Right cardiac atrium (tissue), 5 donors: ENCODE results near the gene KCNAB1. TPM values are rescaled to one million over a fixed set of nuclear protein-coding genes. Genes with fewer than 3 reads are reported as not detected.

Experiments used
- ATAC-seq, 2 donors: fragments of 200-7000 bp; cut with Tn5 transposase; one replicate each; pipeline versions ENCODE4 v1.8.0 to v1.9.1; 2020; ENCODE audit warnings: moderate library complexity in 2 of 2, mild to moderate bottlenecking in 1 of 2
- DNase-seq, 3 donors: peaks; one replicate each; pipeline ENCODE4 v3.0.0-alpha.2; 2020
- H3K27ac ChIP-seq: one replicate; pipeline ENCODE4 v1.5.1; 2013; ENCODE audit warnings: mild to moderate bottlenecking, low read length, control low read depth, moderate library complexity
- H3K27me3 ChIP-seq: one replicate; pipeline ENCODE4 v1.6.1; 2013; ENCODE audit not compliant: control insufficient read depth, insufficient read depth
- H3K4me1 ChIP-seq: one replicate; pipeline ENCODE4 v1.6.1; 2013; ENCODE audit warnings: low read length; ENCODE audit not compliant: control insufficient read depth, insufficient read depth
- H3K4me3 ChIP-seq: one replicate; pipeline ENCODE4 v1.5.1; 2013; ENCODE audit warnings: low read length, control low read depth
- H3K9me3 ChIP-seq: one replicate; pipeline ENCODE4 v1.6.1; 2013; ENCODE audit warnings: low read length; ENCODE audit not compliant: control insufficient read depth
- WGBS: extraction: QIAGEN DNeasy Blood & Tissue Kit; methylation state at CpG from one replicate; pipeline ENCODE4 v1.1.7; 2013; 5-methylcytosine and 5-hydroxymethylcytosine counted together
- intact Hi-C, 4 donors: fragments of 100-400 bp; cut with DNase I; formaldehyde crosslinking; loops; one replicate each; pipeline versions ENCODE4 v1.11.0 to v1.14.0; 2022 to 2023
- polyA plus RNA-seq: library from polyadenylated mRNA; stranded (reverse); fragments of 200-250 nt; gene quantifications from one replicate; pipeline ENCODE4 v1.2.3, GENCODE V29; 2013
- total RNA-seq, 4 donors: library from RNA; stranded (reverse); fragmentation: NEBNext Ultra II Directional; extraction: Animal tissue kit (Norgen Biotek cat#: 25700); gene quantifications; one replicate each; pipeline ENCODE4 v1.2.1, GENCODE V29; 2021
- donor health status: healthy with polysubstance abuse.
- donor health status: DM: no; HTN: yes; CAD: no.
- donor health status: DM: no; HTN: no; CAD: no.
- donor health status: DM: no; HTN: yes; CAD: no; lungs with severe emphysema.
- donor health status: DM: yes; HTN: yes; CAD: no.

Gene KCNAB1
- total and polyA plus RNA-seq, 5 donors, result 1.1 to 3.7 (median 2.0) TPM

DNA sequence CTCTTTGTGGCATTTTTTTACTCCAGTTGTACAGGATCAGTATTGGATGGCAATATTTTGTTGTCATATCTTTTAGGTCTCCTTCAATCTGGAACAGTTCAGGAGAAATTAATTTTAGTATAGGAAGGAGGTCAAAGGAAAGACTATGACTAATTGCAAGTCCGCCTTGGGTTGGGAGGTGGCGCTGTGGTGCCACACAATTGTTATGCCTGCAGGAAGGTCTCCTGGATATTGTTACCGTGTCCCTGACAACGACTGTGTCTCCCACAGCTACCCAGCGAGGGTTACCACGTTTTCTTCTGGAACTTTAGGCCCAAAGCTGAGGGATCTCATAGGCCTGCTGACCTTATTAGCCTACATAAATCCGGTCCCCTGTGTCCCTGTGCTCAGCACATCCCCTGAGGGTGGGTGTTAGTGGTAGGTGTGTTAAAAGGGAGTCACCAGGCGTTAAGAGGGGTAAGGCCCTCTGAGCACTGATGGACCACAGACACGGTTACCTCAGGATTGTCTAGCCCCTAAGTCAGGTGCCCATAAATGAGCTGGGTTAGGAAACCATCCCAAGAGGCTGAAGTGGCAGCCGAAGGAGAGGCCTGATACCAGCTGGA, 31.5 kb downstream of the KCNAB1 start:
- Histone ChIP-seq H3K27me3 (no peaks in the 10 kb centered on the region), H3K4me3 (no peak overlapping the region), H3K9me3 (no peaks in the 10 kb centered on the region), H3K27ac (no peak overlapping the region), H3K4me1 (no peaks in the 10 kb centered on the region)
- intact Hi-C loops, result loop anchor here (5.0 kb wide), 3 partner anchors 230 to 360 kb away; no protein-coding TSS in a partner anchor
- 39% methylated on average over 10 of the region's 10 CpGs for WGBS
- ATAC-seq (peak; percentile 65 to 71), DNase-seq (peak; percentile 61 to 86 (median 82))

DNA sequence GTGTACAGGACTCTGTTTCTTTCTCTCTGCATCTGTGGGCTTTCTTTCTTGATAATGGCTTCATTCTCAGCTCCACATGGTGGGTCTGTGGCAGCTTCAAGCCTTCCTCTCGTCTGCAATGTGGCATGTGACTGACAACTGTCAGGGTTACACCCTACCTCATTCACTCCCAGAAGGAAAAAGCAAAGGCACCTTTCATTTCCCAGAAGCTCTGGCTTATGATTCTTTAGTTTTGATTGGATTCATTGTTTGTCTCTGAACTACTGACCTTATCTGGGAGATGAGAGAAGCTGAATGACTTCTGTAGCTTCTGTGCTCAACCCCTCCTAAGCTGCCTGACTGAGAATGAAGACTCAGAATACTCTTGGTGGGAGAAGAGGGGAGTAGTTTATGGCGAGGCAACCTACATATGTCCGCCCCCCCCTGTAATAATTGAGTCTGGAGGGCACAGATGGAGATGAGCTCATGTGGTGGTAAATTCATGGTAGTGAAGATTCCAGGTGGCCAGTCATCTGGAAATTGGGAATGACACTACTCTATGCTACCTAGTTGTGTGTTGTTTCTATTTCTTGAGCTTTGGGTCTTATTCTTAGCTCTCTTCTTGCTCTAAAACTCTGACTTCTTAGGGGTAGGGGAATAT, 38.4 kb downstream of the KCNAB1 start:
- Histone ChIP-seq H3K4me3 (no peak overlapping the region), H3K4me1 (no peaks in the 10 kb centered on the region), H3K27me3 (no peaks in the 10 kb centered on the region), H3K27ac (no peak overlapping the region), H3K9me3 (no peaks in the 10 kb centered on the region)
- DNase-seq (no peak), ATAC-seq (no peak)
- intact Hi-C loops, result no loop called here
- WGBS, result 81% methylated on average over 3 of the region's 3 CpGs

DNA sequence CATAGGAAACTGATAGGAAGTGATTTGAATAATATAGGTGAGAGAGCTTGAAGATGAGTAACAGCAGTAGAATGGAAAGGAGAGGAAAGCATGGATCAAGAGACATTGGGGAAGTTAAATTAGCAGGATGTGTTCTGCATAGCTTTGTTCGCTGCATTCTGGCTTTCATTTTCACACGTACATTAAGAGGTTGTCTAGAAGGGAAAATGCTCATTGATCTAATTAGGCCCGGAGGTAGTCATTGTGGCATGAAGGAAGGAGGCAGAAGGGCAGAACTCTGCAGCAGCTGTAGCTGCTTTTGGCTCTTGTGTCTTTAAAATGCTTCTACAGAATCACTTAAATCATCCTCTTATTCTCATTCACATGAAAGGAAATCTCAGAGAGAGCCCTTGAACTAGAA, 40.3 kb downstream of the KCNAB1 start:
- H3K4me3 ChIP-seq, result no peak overlapping the region
- no peaks in the 10 kb centered on the region for H3K4me1 ChIP-seq
- intact Hi-C loops, result no loop called here
- no peak overlapping the region for H3K27ac ChIP-seq
- DNase-seq (no peak), ATAC-seq (no peak)
- H3K9me3 ChIP-seq, result no peaks in the 10 kb centered on the region
- 52% methylated on average over 3 of the region's 3 CpGs for WGBS
- H3K27me3 ChIP-seq, result no peaks in the 10 kb centered on the region

DNA sequence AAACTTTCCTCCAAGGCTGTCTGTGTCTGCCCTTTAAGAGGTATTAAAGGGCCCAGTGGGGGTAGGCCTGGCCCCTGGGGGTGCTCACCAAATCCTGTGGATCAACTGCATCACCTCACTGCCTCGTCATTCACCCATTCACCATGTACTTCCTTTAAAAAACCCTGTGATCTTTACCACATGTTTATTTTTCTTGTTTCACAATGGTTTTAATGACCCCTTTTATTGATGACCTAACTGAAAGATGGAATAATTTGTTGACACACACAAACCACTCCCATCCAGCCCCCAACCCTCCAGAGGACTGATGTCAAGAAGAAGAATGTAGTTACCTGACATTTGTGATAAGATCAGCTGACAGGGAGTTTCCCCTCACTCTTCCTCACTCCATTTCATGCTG, 40.8 kb downstream of the KCNAB1 start:
- no peak for ATAC-seq
- Histone ChIP-seq H3K4me3 (no peak overlapping the region), H3K4me1 (no peaks in the 10 kb centered on the region), H3K9me3 (no peaks in the 10 kb centered on the region), H3K27ac (no peak overlapping the region), H3K27me3 (no peaks in the 10 kb centered on the region)
- no peak for DNase-seq
- 65% methylated on average over 1 of the region's 1 CpG for WGBS
- intact Hi-C loops, result no loop called here

DNA sequence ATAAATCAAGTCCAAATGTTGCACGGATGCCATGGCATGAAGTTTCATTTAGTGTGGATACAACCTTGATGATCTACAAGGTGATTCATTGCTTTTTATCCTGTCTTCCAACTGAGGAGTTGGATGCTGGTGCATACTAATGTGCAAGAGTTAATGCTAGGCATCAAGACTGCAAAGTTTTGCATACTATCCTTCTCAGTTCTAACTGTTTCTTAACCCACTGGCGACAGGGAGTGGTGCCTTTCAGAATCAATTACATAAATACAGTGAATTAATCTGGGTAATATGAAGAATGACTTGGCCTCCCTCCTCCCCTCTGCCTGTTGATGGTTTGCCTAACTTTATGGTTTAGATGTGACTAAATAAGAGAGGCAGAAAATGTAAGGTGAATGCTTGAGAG, 43.5 kb downstream of the KCNAB1 start:
- no peak for DNase-seq
- Histone ChIP-seq H3K27ac (no peak overlapping the region), H3K9me3 (no peaks in the 10 kb centered on the region), H3K27me3 (no peaks in the 10 kb centered on the region), H3K4me3 (no peak overlapping the region), H3K4me1 (no peaks in the 10 kb centered on the region)
- ATAC-seq, result no peak
- intact Hi-C loops, result no loop called here
- 86% methylated on average over 2 of the region's 2 CpGs for WGBS

DNA sequence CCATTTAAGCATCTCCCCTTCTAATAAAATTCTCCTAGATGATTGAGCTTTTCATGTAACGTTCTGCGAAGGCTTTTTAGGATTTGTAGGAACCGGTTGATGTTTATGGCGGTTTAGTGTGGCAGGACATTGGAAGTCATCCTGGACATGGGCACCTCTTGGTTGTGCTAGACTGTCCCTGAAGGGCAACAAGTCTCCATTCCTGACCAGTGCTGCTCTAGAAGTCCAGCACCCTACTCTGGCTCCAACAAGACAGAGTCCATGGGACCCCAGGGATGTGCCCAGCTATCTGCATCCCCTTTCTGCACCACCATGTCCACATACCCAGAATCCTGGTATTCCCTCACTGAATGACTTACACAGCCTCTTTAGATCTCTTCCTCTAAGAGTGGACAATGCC, 46.4 kb downstream of the KCNAB1 start:
- ATAC-seq (no peak), DNase-seq (no peak)
- no peak overlapping the region for H3K27ac ChIP-seq
- H3K27me3 ChIP-seq, result no peaks in the 10 kb centered on the region
- intact Hi-C loops, result no loop called here
- 87% methylated on average over 4 of the region's 4 CpGs for WGBS
- H3K4me1 ChIP-seq, result no peaks in the 10 kb centered on the region
- no peak overlapping the region for H3K4me3 ChIP-seq
- no peaks in the 10 kb centered on the region for H3K9me3 ChIP-seq

DNA sequence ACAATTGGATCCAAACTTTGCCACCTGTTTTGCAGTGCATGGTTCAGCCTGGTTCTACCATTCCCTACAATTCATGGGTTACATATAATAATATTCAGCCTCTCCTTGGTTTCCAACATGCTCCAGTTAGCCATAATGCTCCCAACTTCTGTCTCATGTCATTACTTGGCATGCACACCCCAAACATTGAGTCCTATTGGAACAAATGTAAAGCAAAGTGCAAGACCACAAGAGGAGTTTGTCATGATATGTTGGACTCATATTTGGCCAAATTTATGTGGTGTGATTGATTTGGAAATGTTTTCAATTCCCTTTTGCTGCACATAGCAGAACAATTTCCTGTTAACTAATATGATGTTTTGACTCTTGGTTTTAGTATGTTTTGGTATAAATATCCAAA, 50.2 kb downstream of the KCNAB1 start:
- ATAC-seq (no peak), DNase-seq (no peak)
- H3K9me3 ChIP-seq, result no peaks in the 10 kb centered on the region
- intact Hi-C loops, result no loop called here
- H3K4me1 ChIP-seq, result no peaks in the 10 kb centered on the region
- H3K27me3 ChIP-seq, result no peaks in the 10 kb centered on the region
- no peak overlapping the region for H3K4me3 ChIP-seq
- no peak overlapping the region for H3K27ac ChIP-seq

DNA sequence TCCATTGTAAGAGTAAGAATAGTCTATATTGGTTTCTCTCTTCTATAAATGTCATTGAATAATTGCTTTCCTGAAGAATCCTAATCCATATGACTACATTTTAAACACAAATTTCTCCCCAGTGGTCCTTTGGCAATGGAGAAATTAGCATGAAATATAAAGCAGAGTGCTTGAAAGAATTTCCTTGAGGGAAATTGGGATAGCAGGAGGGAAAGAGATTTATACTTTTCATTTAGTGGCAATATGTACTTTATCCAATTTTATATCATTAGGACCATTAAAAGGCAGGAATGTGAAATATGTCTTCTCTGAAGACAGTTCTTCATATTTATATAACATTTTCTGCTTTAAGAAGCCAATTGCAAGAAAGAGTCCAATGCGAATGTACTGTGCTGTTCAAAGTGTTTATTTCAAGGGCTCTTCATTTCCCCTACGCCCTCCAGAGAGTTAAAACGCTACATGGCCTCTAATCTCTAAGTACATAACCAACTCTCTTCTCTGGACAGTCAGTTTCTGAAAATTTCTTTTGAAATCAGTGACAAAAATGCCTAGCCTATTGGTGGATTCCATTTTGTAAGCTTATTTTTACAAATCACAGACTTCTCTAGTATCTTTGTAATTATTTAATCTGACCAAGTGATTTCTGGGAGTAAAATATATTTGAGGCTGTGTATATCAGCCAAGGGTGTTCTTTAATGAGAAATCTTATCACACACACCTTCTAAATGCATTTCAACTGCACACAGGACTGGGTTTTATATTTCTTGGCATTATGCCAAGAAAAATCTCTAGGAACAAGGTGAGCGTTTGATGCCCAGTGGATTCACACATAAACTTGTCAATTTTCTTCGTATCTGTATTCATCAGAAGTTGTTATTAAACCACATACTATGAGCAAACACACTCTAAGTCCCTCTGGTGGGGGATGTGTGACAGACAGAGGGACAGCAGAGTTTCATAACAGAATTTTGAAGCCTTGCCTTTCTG, 51.2 kb downstream of the KCNAB1 start:
- H3K27ac ChIP-seq, result no peak overlapping the region
- ATAC-seq (no peak), DNase-seq (no peak)
- no peaks in the 10 kb centered on the region for H3K9me3 ChIP-seq
- intact Hi-C loops, result no loop called here
- no peaks in the 10 kb centered on the region for H3K27me3 ChIP-seq
- WGBS, result 79% methylated on average over 5 of the region's 5 CpGs
- H3K4me3 ChIP-seq, result no peak overlapping the region
- no peaks in the 10 kb centered on the region for H3K4me1 ChIP-seq

DNA sequence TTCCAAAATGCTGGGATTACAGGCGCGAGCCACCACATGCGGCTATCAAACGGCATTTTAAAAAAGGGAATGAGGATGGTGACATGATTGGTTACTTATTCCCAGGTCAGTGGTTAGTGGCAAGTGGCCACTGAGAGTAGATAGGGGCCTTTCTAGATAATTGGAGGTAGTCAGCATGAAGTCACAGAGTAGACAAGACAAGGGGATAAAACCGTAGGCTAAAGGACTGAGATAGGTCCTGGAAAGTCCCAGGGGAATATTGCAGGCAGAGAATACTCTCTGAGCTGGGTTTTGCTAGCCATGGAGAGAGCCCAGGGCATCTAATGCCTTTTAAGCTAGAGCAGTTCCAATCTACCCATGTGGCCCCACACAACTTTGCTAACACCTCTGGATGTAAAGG, 52.2 kb downstream of the KCNAB1 start:
- intact Hi-C loops, result no loop called here
- H3K27me3 ChIP-seq, result no peaks in the 10 kb centered on the region
- no peak for ATAC-seq
- H3K9me3 ChIP-seq, result no peaks in the 10 kb centered on the region
- H3K4me3 ChIP-seq, result no peak overlapping the region
- no peak overlapping the region for H3K27ac ChIP-seq
- WGBS, result 91% methylated on average over 5 of the region's 5 CpGs
- H3K4me1 ChIP-seq, result no peaks in the 10 kb centered on the region
- no peak for DNase-seq

DNA sequence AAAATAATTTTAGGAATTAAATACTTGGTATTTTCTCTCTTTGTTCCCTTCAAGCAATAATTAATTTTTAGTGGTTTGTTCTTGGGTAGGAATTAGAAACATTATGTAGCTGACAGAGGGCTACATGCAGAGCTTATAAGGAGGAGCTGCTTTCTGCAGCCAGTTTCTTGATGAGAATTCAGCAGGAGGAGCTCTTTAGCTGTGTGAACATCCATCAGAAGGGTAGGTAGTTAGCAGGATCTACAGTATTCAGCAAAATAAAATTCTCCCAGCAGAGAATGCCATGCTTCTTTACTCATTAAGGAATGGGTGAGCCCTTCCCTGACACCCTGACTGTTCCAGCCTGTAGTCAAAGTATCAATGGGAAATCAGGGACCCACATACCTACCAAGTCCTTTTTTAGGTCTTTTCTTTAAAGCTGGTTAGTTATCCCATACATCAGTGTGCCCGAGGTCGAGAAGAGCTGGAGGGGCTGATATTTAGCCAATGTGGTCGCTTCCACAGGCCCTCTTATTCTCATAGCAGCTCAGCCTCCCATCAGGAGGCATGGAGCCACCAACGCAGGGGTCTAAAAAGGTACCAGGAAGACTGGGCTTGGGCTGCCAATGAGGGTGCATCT, 54.0 kb downstream of the KCNAB1 start:
- H3K4me3 ChIP-seq, result no peak overlapping the region
- no peaks in the 10 kb centered on the region for H3K4me1 ChIP-seq
- no peak overlapping the region for H3K27ac ChIP-seq
- intact Hi-C loops, result no loop called here
- DNase-seq, result no peak
- WGBS, result 89% methylated on average over 4 of the region's 4 CpGs
- H3K27me3 ChIP-seq, result no peaks in the 10 kb centered on the region
- peak; percentile 43 to 77 for ATAC-seq
- H3K9me3 ChIP-seq, result no peaks in the 10 kb centered on the region

DNA sequence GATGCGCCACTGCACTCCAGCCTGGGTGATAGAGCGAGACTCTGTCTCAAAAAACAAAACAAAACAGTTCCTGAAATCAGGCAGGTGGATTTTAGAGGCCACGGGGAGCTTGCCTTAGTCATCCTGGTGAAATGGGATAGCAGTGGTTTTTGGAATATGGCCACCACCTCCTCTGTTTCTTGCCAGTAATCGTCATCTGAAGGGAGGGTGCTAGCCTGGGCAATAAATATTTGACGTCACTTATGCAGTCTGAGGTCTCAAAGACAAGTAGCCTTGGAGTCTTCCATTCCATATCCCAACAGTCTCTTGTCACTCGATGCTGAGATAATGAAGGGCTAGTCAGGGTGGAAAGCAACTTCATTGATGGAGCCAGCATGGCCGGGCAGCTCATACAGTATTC, 55.2 kb downstream of the KCNAB1 start:
- WGBS, result 86% methylated on average over 7 of the region's 7 CpGs
- no peak overlapping the region for H3K27ac ChIP-seq
- no peaks in the 10 kb centered on the region for H3K9me3 ChIP-seq
- intact Hi-C loops, result no loop called here
- no peak overlapping the region for H3K4me3 ChIP-seq
- DNase-seq (no peak), ATAC-seq (no peak)
- no peaks in the 10 kb centered on the region for H3K4me1 ChIP-seq
- no peaks in the 10 kb centered on the region for H3K27me3 ChIP-seq
